Sigmoid colon (tissue), 4 donors: ENCODE measurements around the gene UQCRH.

Experiments used
- EP300 ChIP-seq, 4 donors: sonication (generic); formaldehyde crosslinking; IDR thresholded peaks; one replicate each; pipeline ENCODE4 v1.6.1; 2017; ENCODE audit warnings: antibody characterized with exemption in 4 of 4
- POLR2A ChIP-seq, 2 donors: fragments of 450-650 bp; IDR thresholded peaks; one replicate each; pipeline ENCODE4 v1.6.1; 2016; ENCODE audit warnings: antibody characterized with exemption in 2 of 2, mild to moderate bottlenecking in 2 of 2, moderate library complexity in 2 of 2
- TF ChIP-seq, protein P1 (sequence below), 4 experiments: fragments of 450-650 bp in 3 of 4; fragments of 200-600 bp in 1 of 4; IDR thresholded peaks; one replicate each; pipeline ENCODE4 v1.5.1; 2016 to 2019; ENCODE audit warnings: antibody characterized with exemption in 4 of 4, mild to moderate bottlenecking in 3 of 4, moderate library complexity in 2 of 4

GRCh38 chr1:46285730-46286477 is 17.6 kb upstream of the UQCRH start:
- TF ChIP-seq POLR2A (IDR thresholded peaks at IDR 0.05) (no peak), EP300 (IDR thresholded peaks at IDR 0.05) (no peak)
- TF ChIP-seq, protein P1, sequence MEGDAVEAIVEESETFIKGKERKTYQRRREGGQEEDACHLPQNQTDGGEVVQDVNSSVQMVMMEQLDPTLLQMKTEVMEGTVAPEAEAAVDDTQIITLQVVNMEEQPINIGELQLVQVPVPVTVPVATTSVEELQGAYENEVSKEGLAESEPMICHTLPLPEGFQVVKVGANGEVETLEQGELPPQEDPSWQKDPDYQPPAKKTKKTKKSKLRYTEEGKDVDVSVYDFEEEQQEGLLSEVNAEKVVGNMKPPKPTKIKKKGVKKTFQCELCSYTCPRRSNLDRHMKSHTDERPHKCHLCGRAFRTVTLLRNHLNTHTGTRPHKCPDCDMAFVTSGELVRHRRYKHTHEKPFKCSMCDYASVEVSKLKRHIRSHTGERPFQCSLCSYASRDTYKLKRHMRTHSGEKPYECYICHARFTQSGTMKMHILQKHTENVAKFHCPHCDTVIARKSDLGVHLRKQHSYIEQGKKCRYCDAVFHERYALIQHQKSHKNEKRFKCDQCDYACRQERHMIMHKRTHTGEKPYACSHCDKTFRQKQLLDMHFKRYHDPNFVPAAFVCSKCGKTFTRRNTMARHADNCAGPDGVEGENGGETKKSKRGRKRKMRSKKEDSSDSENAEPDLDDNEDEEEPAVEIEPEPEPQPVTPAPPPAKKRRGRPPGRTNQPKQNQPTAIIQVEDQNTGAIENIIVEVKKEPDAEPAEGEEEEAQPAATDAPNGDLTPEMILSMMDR (IDR thresholded peaks at IDR 0.05): no peak
